Measurements from ENCODE around the gene NUCKS1.

DNA sequence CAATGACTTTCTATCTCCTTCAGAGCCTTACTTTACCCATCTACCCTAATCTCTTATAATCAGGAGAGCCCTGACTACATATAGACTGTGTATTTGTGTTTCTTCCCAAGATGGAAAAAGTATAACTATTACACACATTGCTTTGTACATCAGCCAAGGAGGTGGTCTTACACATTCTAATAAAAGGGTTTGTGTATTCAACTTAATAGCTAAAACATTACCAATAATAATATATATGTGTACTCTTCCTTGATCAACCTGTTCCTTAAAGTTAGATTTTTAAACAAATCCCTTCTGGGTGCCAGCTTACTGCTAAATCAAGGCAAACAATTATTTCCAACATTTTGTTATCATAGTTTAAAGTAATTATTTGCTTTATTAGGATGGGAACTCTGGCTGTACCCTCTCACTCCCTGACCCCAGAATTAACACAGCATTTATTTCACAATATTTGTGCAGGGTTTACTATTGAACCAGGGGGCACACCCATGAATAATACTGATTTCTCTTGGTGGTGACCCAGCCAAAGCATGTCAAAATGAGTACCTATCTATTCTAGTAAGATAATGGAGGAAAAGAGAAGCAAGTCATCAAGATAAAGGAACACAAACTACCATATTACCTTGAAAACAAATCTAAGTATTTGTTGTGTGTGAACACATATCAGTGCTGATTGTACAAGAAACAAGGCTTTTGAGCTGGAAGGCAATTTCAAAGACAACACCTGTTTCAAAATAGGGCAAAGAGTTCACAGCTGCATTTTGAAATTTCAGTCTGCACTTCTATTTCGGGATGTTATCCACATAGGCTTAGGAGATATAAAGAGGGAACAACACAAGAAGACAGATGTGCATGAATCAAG, 39.5 kb downstream of the NUCKS1 start:
- TF ChIP-seq, protein P1, sequence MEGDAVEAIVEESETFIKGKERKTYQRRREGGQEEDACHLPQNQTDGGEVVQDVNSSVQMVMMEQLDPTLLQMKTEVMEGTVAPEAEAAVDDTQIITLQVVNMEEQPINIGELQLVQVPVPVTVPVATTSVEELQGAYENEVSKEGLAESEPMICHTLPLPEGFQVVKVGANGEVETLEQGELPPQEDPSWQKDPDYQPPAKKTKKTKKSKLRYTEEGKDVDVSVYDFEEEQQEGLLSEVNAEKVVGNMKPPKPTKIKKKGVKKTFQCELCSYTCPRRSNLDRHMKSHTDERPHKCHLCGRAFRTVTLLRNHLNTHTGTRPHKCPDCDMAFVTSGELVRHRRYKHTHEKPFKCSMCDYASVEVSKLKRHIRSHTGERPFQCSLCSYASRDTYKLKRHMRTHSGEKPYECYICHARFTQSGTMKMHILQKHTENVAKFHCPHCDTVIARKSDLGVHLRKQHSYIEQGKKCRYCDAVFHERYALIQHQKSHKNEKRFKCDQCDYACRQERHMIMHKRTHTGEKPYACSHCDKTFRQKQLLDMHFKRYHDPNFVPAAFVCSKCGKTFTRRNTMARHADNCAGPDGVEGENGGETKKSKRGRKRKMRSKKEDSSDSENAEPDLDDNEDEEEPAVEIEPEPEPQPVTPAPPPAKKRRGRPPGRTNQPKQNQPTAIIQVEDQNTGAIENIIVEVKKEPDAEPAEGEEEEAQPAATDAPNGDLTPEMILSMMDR (conservative IDR thresholded peaks at IDR 0.05; ENCODE audit: low read length): no peak
- TF ChIP-seq EZH2phosphoT487 (IDR thresholded peaks at IDR 0.05; ENCODE audit: borderline replicate concordance): no peak
